Lower leg skin (tissue), 4 donors: ENCODE data around the gene RIC1. TPM values are rescaled to one million over a fixed set of nuclear protein-coding genes. Genes with fewer than 3 reads are reported as not detected.
"Not testable (repeated sequence)": the region's sequence is repeated elsewhere in the genome, so short reads cannot be mapped to it uniquely, and the experiment has no call there.

Experiments
- DNase-seq, 2 donors: peaks; one replicate each; pipeline ENCODE4 v3.0.0-alpha.2; 2019; ENCODE audit warnings: low spot score in 2 of 2
- H3K4me3 ChIP-seq: fragments of 200-600 bp; sonication (generic); 2 replicates; pipeline ENCODE4 v1.5.1; 2017; ENCODE audit warnings: mild to moderate bottlenecking, low read depth; ENCODE audit not compliant: poor library complexity, severe bottlenecking
- CTCF ChIP-seq, 3 donors: fragments of 450-650 bp; IDR thresholded peaks; one replicate each; pipeline ENCODE4 v1.5.1; 2016; ENCODE audit warnings: antibody characterized with exemption in 3 of 3, mild to moderate bottlenecking in 3 of 3, moderate library complexity in 2 of 3
- POLR2A ChIP-seq, 2 donors: fragments of 450-650 bp; IDR thresholded peaks; one replicate each; pipeline ENCODE4 v1.6.1; 2016 to 2017; ENCODE audit warnings: antibody characterized with exemption in 2 of 2, mild to moderate bottlenecking in 1 of 2, moderate library complexity in 1 of 2
- WGBS, 2 donors: methylation state at CpG; one replicate each; pipeline ENCODE4 v1.1.5; 2018; 5-methylcytosine and 5-hydroxymethylcytosine counted together
- intact Hi-C: fragments of 100-400 bp; cut with DNase I; formaldehyde crosslinking; loops from one replicate; pipeline ENCODE4 v1.15.0; 2023; ENCODE audit warnings: low total_unique reads
- total RNA-seq, 4 donors: library from RNA; depleted of rRNA; stranded (reverse); fragments of >200 nt; gene quantifications; one replicate each; pipeline ENCODE4 v1.1.0, GENCODE V29; 2016

RIC1 gene
- 10 to 100 TPM; 31.3 to 62.3 (median 37.6) TPM for total RNA-seq

GRCh38 chr9:5628530-5629311 lies at the start of gene RIC1:
TSS of gene RIC1 (plus strand) at chr9:5629107. CDS start at chr9:5629310, 203 bp downstream.
- peak in 1 of 2 donors; percentile 55 for TF ChIP-seq POLR2A (IDR thresholded peaks at IDR 0.05)
- no peak for TF ChIP-seq CTCF (IDR thresholded peaks at IDR 0.05)
- peak within 1 kb of the TSS; percentile 96 for H3K4me3 ChIP-seq
- peak; percentile 88 to 98 for DNase-seq
- intact Hi-C loops: no loop called here
- WGBS, 2 donors: 0 to 1% methylated on average over 22 to 28 of the region's 84 CpGs

- WGBS, 2 donors: 79 to 90% methylated on average over 1 of the region's 1 CpG
- TF ChIP-seq CTCF (IDR thresholded peaks at IDR 0.05): no peak
- TF ChIP-seq POLR2A (IDR thresholded peaks at IDR 0.05): no peak
- intact Hi-C loops: no loop called here
These were observed 49.0 kb upstream of the RIC1 start for GRCh38 chr9:5579881-5580280.

GRCh38 chr9:5580650-5581049 lies 48.3 kb upstream of the RIC1 start:
- no peak for TF ChIP-seq POLR2A (IDR thresholded peaks at IDR 0.05)
- DNase-seq: no peak
- intact Hi-C loops: no loop called here
- no peak overlapping the region for H3K4me3 ChIP-seq
- WGBS, 2 donors: 76 to 85% methylated on average over 3 of the region's 3 CpGs

More at GRCh38 chr9:5579881-5580280, 49.0 kb upstream of the RIC1 start:
- DNase-seq: no peak
- no peak overlapping the region for H3K4me3 ChIP-seq

GRCh38 chr9:5581706-5582105 lies 47.2 kb upstream of the RIC1 start:
- DNase-seq, H3K4me3 ChIP-seq, intact Hi-C loops: not testable (repeated sequence)
- WGBS, 2 donors: 95 to 98% methylated on average over 2 of the region's 2 CpGs

- H3K4me3 ChIP-seq: no peak overlapping the region
- TF ChIP-seq POLR2A (IDR thresholded peaks at IDR 0.05) (no peak), CTCF (IDR thresholded peaks at IDR 0.05) (no peak)
- peak; percentile 72 to 89 for DNase-seq
- intact Hi-C loops: no loop called here
- WGBS, 2 donors: 3 to 13% methylated on average over 2 of the region's 2 CpGs
These were observed 46.1 kb upstream of the RIC1 start for GRCh38 chr9:5582835-5583195.

GRCh38 chr9:5586391-5586802 lies 42.5 kb upstream of the RIC1 start:
- TF ChIP-seq POLR2A (IDR thresholded peaks at IDR 0.05): no peak
- TF ChIP-seq CTCF (IDR thresholded peaks at IDR 0.05): no peak
- intact Hi-C loops: no loop called here
- DNase-seq: no peak
- no peak overlapping the region for H3K4me3 ChIP-seq

GRCh38 chr9:5587024-5587423 lies 41.9 kb upstream of the RIC1 start:
- 68 to 89% methylated on average over 1 of the region's 1 CpG for WGBS, 2 donors
- DNase-seq: no peak
- no peak overlapping the region for H3K4me3 ChIP-seq
- intact Hi-C loops: no loop called here
- no peak for TF ChIP-seq POLR2A (IDR thresholded peaks at IDR 0.05)
- no peak for TF ChIP-seq CTCF (IDR thresholded peaks at IDR 0.05)
